Measurements from ENCODE around the gene GOLGA6L7. TPM values are rescaled to one million over a fixed set of nuclear protein-coding genes. Genes with fewer than 3 reads are reported as not detected.
A peak's percentile ranks its signal among the peaks of the same experiment; 100 is the strongest.

Gene GOLGA6L7
- total and polyA plus RNA-seq, 2 of the 13 experiments (the other 11 are each of a cell fraction or from before 2014, with no cell fraction given): not detected

- TF ChIP-seq, protein P1, sequence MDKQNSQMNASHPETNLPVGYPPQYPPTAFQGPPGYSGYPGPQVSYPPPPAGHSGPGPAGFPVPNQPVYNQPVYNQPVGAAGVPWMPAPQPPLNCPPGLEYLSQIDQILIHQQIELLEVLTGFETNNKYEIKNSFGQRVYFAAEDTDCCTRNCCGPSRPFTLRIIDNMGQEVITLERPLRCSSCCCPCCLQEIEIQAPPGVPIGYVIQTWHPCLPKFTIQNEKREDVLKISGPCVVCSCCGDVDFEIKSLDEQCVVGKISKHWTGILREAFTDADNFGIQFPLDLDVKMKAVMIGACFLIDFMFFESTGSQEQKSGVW (CRISPR knock-in tag; IDR thresholded peaks at IDR 0.05; ENCODE audit: borderline replicate concordance): no peak
These were observed 33.2 kb upstream of the GOLGA6L7 start (continued) for GRCh38 chr15:28881600-28881999.

- Histone ChIP-seq H3K4me3 (replicated peaks in 1 of 3; ENCODE audit: insufficient read depth in 1 of 3, low read depth in 2 of 3, low read length in 3 of 3) (no peak overlapping the region), H3K36me3 (replicated peaks in 1 of 2; ENCODE audit: control insufficient read depth in 1 of 2, insufficient read depth in 2 of 2, low read length in 2 of 2) (no peaks in the 10 kb centered on the region), H3K9me3 (ENCODE audit: low read length) (no peaks in the 10 kb centered on the region), H3K4me2 (ENCODE audit: low read depth, low read length) (no peak overlapping the region), H2AFZ (ENCODE audit: low read length) (no peak overlapping the region), H3K27ac (ENCODE audit: extremely low read length, insufficient read depth, low read length) (no peak overlapping the region), H3K9ac (ENCODE audit: insufficient read depth, low read depth, low read length) (no peak overlapping the region), H4K20me1 (ENCODE audit: insufficient read depth, low read length) (no peaks in the 10 kb centered on the region), H3K4me1 (ENCODE audit: insufficient read depth, low read length) (peaks cover 25% of the 10 kb centered on the region), H3K79me2 (ENCODE audit: insufficient read depth, low read length) (no peaks in the 10 kb centered on the region), H3K27me3 (ENCODE audit: control insufficient read depth in 1 of 2, insufficient read depth in 2 of 2, low read length in 2 of 2) (peaks cover 0 to 10% of the 10 kb centered on the region in 2 experiments; a peak in 2 of 5 replicates)
- POLR2A ChIA-PET: no interaction called here
- in situ Hi-C loops (cut with HindIII; ENCODE audit: extremely low pct_ligation_motif_present, low pct_unique_long_range_greater_than_20kb) (no loop called here), intact Hi-C loops (cut with micrococcal nuclease; ENCODE audit: unreplicated experiment) (no loop called here)
- no peak for DNase-seq (ENCODE audit: low spot score)
- no peak for FAIRE-seq
- CTCF ChIA-PET (ENCODE audit: low intra/inter-chr PET ratio, low total read pairs): no interaction called here
- no peak for TF ChIP-seq GATAD2A (CRISPR knock-in tag; IDR thresholded peaks at IDR 0.05)
- no peak for TF ChIP-seq FOXK2 (IDR thresholded peaks at IDR 0.05)
- TF ChIP-seq, protein P1 (CRISPR knock-in tag; IDR thresholded peaks at IDR 0.05; ENCODE audit: borderline replicate concordance): no peak
- TF ChIP-seq, protein P2, sequence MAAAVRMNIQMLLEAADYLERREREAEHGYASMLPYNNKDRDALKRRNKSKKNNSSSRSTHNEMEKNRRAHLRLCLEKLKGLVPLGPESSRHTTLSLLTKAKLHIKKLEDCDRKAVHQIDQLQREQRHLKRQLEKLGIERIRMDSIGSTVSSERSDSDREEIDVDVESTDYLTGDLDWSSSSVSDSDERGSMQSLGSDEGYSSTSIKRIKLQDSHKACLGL (CRISPR knock-in tag; IDR thresholded peaks at IDR 0.05): no peak
- TF ChIP-seq ZNF138 (CRISPR knock-in tag; IDR thresholded peaks at IDR 0.05; ENCODE audit: low read depth): no peak
- no peak for TF ChIP-seq TP53 (CRISPR knock-in tag; conservative IDR thresholded peaks at IDR 0.05)
- no CpG with 5 or more reads among the region's 3 CpGs for WGBS (ENCODE audit: low lambda C conversion rate)
- peak; percentile 29; the same call in 1 of the 3 replicates for ATAC-seq
- BruUV-seq (replicated peaks): no TSS peak
These were observed 32.7 kb upstream of the GOLGA6L7 start for GRCh38 chr15:28881170-28881569.

Data from HepG2 (cell line).